ENCODE data around the gene NEIL1. TPM values are rescaled to one million over a fixed set of nuclear protein-coding genes. Genes with fewer than 3 reads are reported as not detected.

The NEIL1 gene, protein sequence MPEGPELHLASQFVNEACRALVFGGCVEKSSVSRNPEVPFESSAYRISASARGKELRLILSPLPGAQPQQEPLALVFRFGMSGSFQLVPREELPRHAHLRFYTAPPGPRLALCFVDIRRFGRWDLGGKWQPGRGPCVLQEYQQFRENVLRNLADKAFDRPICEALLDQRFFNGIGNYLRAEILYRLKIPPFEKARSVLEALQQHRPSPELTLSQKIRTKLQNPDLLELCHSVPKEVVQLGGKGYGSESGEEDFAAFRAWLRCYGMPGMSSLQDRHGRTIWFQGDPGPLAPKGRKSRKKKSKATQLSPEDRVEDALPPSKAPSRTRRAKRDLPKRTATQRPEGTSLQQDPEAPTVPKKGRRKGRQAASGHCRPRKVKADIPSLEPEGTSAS
- total RNA-seq, result 12.1 and 16.7 TPM in 2 replicates

GRCh38 chr15:75346796-75347221 lies at the start of gene NEIL1:
Gene NEIL1, plus strand, starts transcription at chr15:75347039. Its CDS starts 1,867 bp downstream, at chr15:75348906.

GRCh38 chr15:75335705-75336355 lies 11.0 kb upstream of the NEIL1 start, which contains the start of gene COMMD4:
Gene COMMD4, plus strand, starts transcription at chr15:75336063. Its CDS starts 27 bp downstream, at chr15:75336090.

GRCh38 chr15:75367913-75368688 lies 21.3 kb downstream of the NEIL1 start, which contains the start of gene MAN2C1:
Gene MAN2C1, minus strand, starts transcription at chr15:75368607. Its CDS starts 24 bp downstream, at chr15:75368583.

Other genes with a start within 250 kb of the NEIL1 start
- 2.4 and 7.4 TPM in 2 replicates for gene C15orf39, start 145.2 kb upstream of the NEIL1 start, total RNA-seq
- not detected in 2 replicates for gene GOLGA6C, start 88.7 kb upstream of the NEIL1 start, total RNA-seq
- gene GOLGA6D, start 64.2 kb upstream of the NEIL1 start, total RNA-seq, result under 0.01 TPM in 1 of 2 replicates, not detected in the other
- gene COMMD4, start 11.0 kb upstream of the NEIL1 start, total RNA-seq, result 56.4 and 108 TPM in 2 replicates
- 92.8 and 163 TPM in 2 replicates for gene MAN2C1, start 21.6 kb downstream of the NEIL1 start, total RNA-seq
- 17.6 and 47.9 TPM in 2 replicates for gene SIN3A, start 104.7 kb downstream of the NEIL1 start, total RNA-seq
- gene PTPN9, start 232.3 kb downstream of the NEIL1 start, total RNA-seq, result 14.4 and 21.2 TPM in 2 replicates